Endothelial cell of umbilical vein (primary cell): Measurements from ENCODE around the gene KCNH2. TPM values are rescaled to one million over a fixed set of nuclear protein-coding genes. Genes with fewer than 3 reads are reported as not detected.

ENCODE experiments used
- BruUV-seq: library from RNA; stranded (reverse); fragments of 400-500 nt; replicated peaks from 2 replicates; lab custom pipeline; 2021; lab: Mats Ljungman, UMichigan
- CTCF ChIA-PET: fragments of 300-600, 350-600 bp; sonication (Branson Sonifier 250); formaldehyde crosslinking; loops from one replicate; lab custom pipeline; 2021; ENCODE audit warnings: antibody characterized with exemption, inconsistent platforms; lab: Charles Lee
- POLR2A ChIA-PET: fragments of 300-600, 350-600 bp; sonication (Branson Sonifier 250); formaldehyde crosslinking; loops from one replicate; lab custom pipeline; 2021; ENCODE audit warnings: antibody characterized with exemption, inconsistent platforms; lab: Charles Lee
- DNase-seq: peaks from one replicate; pipeline ENCODE4 v3.0.0-alpha.2; 2011; ENCODE audit warnings: low read depth, low spot score
- FAIRE-seq: peaks from 2 replicates; lab custom pipeline; 2011; peaks lifted over from hg19 to GRCh38; lab: Jason Lieb, UNC
- H2AFZ ChIP-seq: 2 replicates; pipeline ENCODE4 v1.6.0; 2012; ENCODE audit warnings: low read depth, low read length, control low read depth, inconsistent platforms
- H3K27ac ChIP-seq: 2 replicates; pipeline ENCODE4 v1.5.1; 2011; ENCODE audit warnings: low read depth, mild to moderate bottlenecking, control low read depth, low read length, moderate library complexity; ENCODE audit not compliant: insufficient read depth
- H3K27me3 ChIP-seq, 2 experiments: 2 replicates each; pipeline versions ENCODE4 v1.6.0 to v1.6.1; 2011; ENCODE audit warnings: low read length in 2 of 2, mixed read lengths in 1 of 2; ENCODE audit not compliant: control insufficient read depth in 2 of 2, insufficient read depth in 2 of 2
- H3K36me3 ChIP-seq, 2 experiments: 2 replicates in 1 of 2; 3 replicates in 1 of 2; pipeline ENCODE4 v1.5.1; 2011; ENCODE audit warnings: low read length in 2 of 2, mild to moderate bottlenecking in 1 of 2, moderate library complexity in 1 of 2; ENCODE audit not compliant: control insufficient read depth in 2 of 2, insufficient read depth in 2 of 2; ENCODE audit errors: extremely low read depth in 1 of 2
- H3K4me1 ChIP-seq: 3 replicates; pipeline ENCODE4 v1.5.1; 2011; ENCODE audit warnings: mild to moderate bottlenecking, low read length; ENCODE audit not compliant: control insufficient read depth, insufficient read depth; ENCODE audit errors: extremely low read depth
- H3K4me2 ChIP-seq: 2 replicates; pipeline ENCODE4 v1.6.1; 2011; ENCODE audit warnings: low read length, control low read depth, mixed read lengths; ENCODE audit not compliant: insufficient read depth
- H3K4me3 ChIP-seq, 3 experiments: fragments of 200-600 bp in 1 of 3; sonication (generic), shearing (Covaris generic) in 1 of 3; replicated peaks in 1 of 3; 2 replicates each; pipeline ENCODE4 v1.5.1; 2011 to 2016; ENCODE audit warnings: control low read depth in 3 of 3, low read length in 3 of 3, mild to moderate bottlenecking in 2 of 3, inconsistent platforms in 1 of 3, low read depth in 1 of 3, moderate library complexity in 1 of 3; ENCODE audit not compliant: insufficient read depth in 1 of 3
- H3K79me2 ChIP-seq: 2 replicates; pipeline ENCODE4 v1.6.0; 2012; ENCODE audit warnings: low read length, inconsistent platforms; ENCODE audit not compliant: control insufficient read depth, insufficient read depth
- H3K9ac ChIP-seq: replicated peaks from 2 replicates; pipeline ENCODE3; 2011; ENCODE audit warnings: low read length, control low read depth; ENCODE audit not compliant: insufficient read depth; ENCODE audit errors: extremely low read depth
- H3K9me1 ChIP-seq: replicated peaks from 3 replicates; pipeline ENCODE4 v1.6.0; 2011; ENCODE audit warnings: mild to moderate bottlenecking, low read length; ENCODE audit not compliant: control insufficient read depth, insufficient read depth; ENCODE audit errors: extremely low read depth
- H3K9me3 ChIP-seq: replicated peaks from 2 replicates; pipeline ENCODE4 v1.5.1; 2012; ENCODE audit warnings: low read length, inconsistent platforms; ENCODE audit not compliant: control insufficient read depth, insufficient read depth
- H4K20me1 ChIP-seq: replicated peaks from 2 replicates; pipeline ENCODE3; 2011; ENCODE audit warnings: mild to moderate bottlenecking, low read length; ENCODE audit not compliant: control insufficient read depth, insufficient read depth; ENCODE audit errors: extremely low read depth
- FOS ChIP-seq: IDR thresholded peaks from 2 replicates; pipeline ENCODE4 v1.6.1; 2011; ENCODE audit warnings: mild to moderate bottlenecking, low read length, moderate library complexity, borderline replicate concordance; ENCODE audit not compliant: insufficient read depth
- MYC ChIP-seq: IDR thresholded peaks from one replicate; pipeline ENCODE4 v1.6.1; 2011; ENCODE audit warnings: mild to moderate bottlenecking, low read depth, low read length
- POLR2AphosphoS5 ChIP-seq: IDR thresholded peaks from 2 replicates; pipeline ENCODE4 v1.6.1; 2012; ENCODE audit warnings: low read depth, mild to moderate bottlenecking, control low read depth, low read length, moderate library complexity; ENCODE audit not compliant: insufficient read depth
- dilution Hi-C: fragments of 300-500 bp; cut with MboI; formaldehyde crosslinking; loops from one replicate; pipeline ENCODE4 v1.15.0; 2019; ENCODE audit warnings: low sequenced_read_pairs; ENCODE audit not compliant: extremely low pct_ligation_motif_present
- intact Hi-C: fragments of 100-400 bp; cut with micrococcal nuclease; formaldehyde crosslinking; loops from one replicate; pipeline ENCODE4 v1.10.0; 2022
- polyA plus RNA-seq, 4 experiments: library from polyadenylated mRNA; depleted of rRNA in 3 of 4; stranded (reverse) in 3 of 4; unstranded in 1 of 4; fragments of >200 nt; gene quantifications; 2 replicates each; pipeline versions ENCODE4 v1.2.1 to v1.2.3, GENCODE V29; 2011 to 2012; ENCODE audit warnings: missing spikeins in 1 of 4
- total RNA-seq: library from RNA; stranded (reverse); gene quantifications from 2 replicates; pipeline ENCODE4 v1.2.3, GENCODE V29; 2021
- TF ChIP-seq, protein P1 (sequence below), 2 donors: IDR thresholded peaks; 1 replicate in 1 of 2; 2 replicates in 1 of 2; pipeline ENCODE4 v1.5.1; 2011; ENCODE audit warnings: low read length in 2 of 2, mild to moderate bottlenecking in 2 of 2, moderate library complexity in 2 of 2, control low read depth in 1 of 2, inconsistent platforms in 1 of 2, low read depth in 1 of 2; ENCODE audit not compliant: insufficient read depth in 1 of 2; ENCODE audit errors: extremely low read depth in 1 of 2

Gene KCNH2
- total and polyA plus RNA-seq, 2 donors (not counting 3 experiments of a cell fraction or from before 2014, with no cell fraction given) = 0.03 to 0.09 TPM

DNA sequence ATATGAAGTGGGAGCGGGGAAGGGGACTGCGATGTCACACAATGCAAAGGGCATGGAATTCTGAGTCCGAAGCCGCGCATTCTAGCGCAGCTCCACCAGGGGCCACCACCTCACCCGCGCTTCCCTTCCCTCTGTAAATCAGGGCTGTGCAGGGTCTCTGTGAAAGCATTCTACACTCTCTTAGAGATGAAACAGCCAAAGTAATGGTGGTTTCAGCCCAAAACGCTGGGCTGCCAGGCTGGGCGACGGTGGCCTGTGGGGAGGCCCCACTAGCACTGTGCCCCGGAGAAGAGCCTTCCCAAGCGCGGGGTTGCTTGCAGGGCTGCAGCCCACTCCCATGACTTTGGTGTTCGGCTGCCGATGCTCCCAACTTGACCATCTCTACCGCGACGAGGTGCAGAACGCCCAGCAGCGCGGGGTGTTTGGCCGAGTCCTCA, 34.8 kb upstream of the KCNH2 start:
- BruUV-seq = no TSS peak
- peaks cover 0 to 21% of the 10 kb centered on the region in 2 experiments for H3K36me3 ChIP-seq
- H3K9me1 ChIP-seq = no peaks in the 10 kb centered on the region
- no peaks in the 10 kb centered on the region for H3K27me3 ChIP-seq
- no peaks in the 10 kb centered on the region for H3K9me3 ChIP-seq
- FAIRE-seq (peak; percentile 53), DNase-seq (no peak)
- ChIA-PET POLR2A (no interaction called here), CTCF (interaction anchor here (0.6 to 9.4 kb wide), 8 partner anchors 7 to 134 kb away, joined by 3 to 107 read pairs (median 11); partner anchors contain the start of genes ATG9B and NOS3)
- peaks cover 19% of the 10 kb centered on the region for H3K4me1 ChIP-seq
- intact Hi-C loops (loop anchor here (1.0 kb wide), 1 partner anchor 98 kb away; no protein-coding TSS in a partner anchor), dilution Hi-C loops (no loop called here)
- no peak overlapping the region for H3K27ac ChIP-seq
- no peak overlapping the region for H3K4me2 ChIP-seq
- no peaks in the 10 kb centered on the region for H3K79me2 ChIP-seq
- no peaks in the 10 kb centered on the region for H4K20me1 ChIP-seq
- H3K9ac ChIP-seq = no peak overlapping the region
- no peak overlapping the region for H3K4me3 ChIP-seq
- H2AFZ ChIP-seq = no peak overlapping the region
- TF ChIP-seq FOS (no peak), MYC (no peak), POLR2AphosphoS5 (no peak)
- TF ChIP-seq, protein P1, sequence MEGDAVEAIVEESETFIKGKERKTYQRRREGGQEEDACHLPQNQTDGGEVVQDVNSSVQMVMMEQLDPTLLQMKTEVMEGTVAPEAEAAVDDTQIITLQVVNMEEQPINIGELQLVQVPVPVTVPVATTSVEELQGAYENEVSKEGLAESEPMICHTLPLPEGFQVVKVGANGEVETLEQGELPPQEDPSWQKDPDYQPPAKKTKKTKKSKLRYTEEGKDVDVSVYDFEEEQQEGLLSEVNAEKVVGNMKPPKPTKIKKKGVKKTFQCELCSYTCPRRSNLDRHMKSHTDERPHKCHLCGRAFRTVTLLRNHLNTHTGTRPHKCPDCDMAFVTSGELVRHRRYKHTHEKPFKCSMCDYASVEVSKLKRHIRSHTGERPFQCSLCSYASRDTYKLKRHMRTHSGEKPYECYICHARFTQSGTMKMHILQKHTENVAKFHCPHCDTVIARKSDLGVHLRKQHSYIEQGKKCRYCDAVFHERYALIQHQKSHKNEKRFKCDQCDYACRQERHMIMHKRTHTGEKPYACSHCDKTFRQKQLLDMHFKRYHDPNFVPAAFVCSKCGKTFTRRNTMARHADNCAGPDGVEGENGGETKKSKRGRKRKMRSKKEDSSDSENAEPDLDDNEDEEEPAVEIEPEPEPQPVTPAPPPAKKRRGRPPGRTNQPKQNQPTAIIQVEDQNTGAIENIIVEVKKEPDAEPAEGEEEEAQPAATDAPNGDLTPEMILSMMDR (IDR thresholded peaks at IDR 0.05; ENCODE audit: extremely low read depth in 1 of 2, insufficient read depth in 1 of 2, low read depth in 1 of 2, low read length in 2 of 2) = peak; percentile 46 to 58
